ENCODE data around the gene JARID2. TPM values are rescaled to one million over a fixed set of nuclear protein-coding genes. Genes with fewer than 3 reads are reported as not detected.

The JARID2 gene
- total and polyA plus RNA-seq, 2 of the 8 experiments (the other 6 are each of a cell fraction or from before 2014, with no cell fraction given), result 60.1 to 239 TPM

GRCh38 chr6:15376900-15377487, 131.1 kb downstream of the JARID2 start (continued):
- no peak for TF ChIP-seq RBBP5 (IDR thresholded peaks at IDR 0.05; ENCODE audit: borderline replicate concordance, low read depth, low read length)
- no peak for TF ChIP-seq E2F6 (IDR thresholded peaks at IDR 0.05)
- no peak for TF ChIP-seq CBX8 (IDR thresholded peaks at IDR 0.05; ENCODE audit: borderline replicate concordance, low read depth, low read length)
- TF ChIP-seq JUND (IDR thresholded peaks at IDR 0.05; ENCODE audit: low read length), result no peak
- no peak for TF ChIP-seq TCF12 (IDR thresholded peaks at IDR 0.05; ENCODE audit: low read depth, low read length)
- TF ChIP-seq BRCA1 (IDR thresholded peaks at IDR 0.05; ENCODE audit: low read depth, low read length), result no peak
